Measurements from ENCODE around the gene FAN1. TPM values are rescaled to one million over a fixed set of nuclear protein-coding genes. Genes with fewer than 3 reads are reported as not detected.
A peak's percentile ranks its signal among the peaks of the same experiment; 100 is the strongest.

The FAN1 gene
- polyA plus RNA-seq, 1 of the 3 experiments (the other 2 are of a cell fraction), result 5.7 TPM

DNA sequence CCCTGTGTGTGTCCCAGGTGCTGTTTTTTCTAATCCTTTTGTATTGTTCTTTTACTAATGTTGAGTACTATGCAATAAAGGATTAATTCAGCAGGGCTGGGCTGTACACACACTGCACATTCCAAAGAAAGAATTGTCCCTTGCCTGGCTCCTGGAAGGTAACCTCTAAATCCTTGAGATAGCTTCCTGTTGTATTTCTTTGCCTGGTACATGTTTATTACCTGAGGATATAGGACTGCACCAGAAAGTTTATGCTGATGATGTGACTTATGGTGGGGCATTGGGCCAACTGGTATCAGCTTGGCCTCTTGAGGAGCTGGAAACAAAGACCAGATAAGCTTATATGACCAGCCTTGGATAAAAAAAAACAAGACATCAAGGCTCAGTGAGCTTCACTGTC lies 26.6 kb upstream of the FAN1 start:
- no peaks in the 10 kb centered on the region for H3K9me3 ChIP-seq
- ChIA-PET CTCF (interaction anchor here (0.7 to 0.8 kb wide), 2 partner anchors 18 to 252 kb away, joined by 3 to 6 read pairs; no protein-coding TSS in a partner anchor), POLR2A (no interaction called here)
- H3K27ac ChIP-seq (ENCODE audit: low read depth in 2 of 2, low read length in 1 of 2), result no peak overlapping the region
- TF ChIP-seq NFIC (IDR thresholded peaks at IDR 0.05; ENCODE audit: borderline replicate concordance) (no peak), CHD2 (IDR thresholded peaks at IDR 0.05; ENCODE audit: low read length, partially characterized antibody) (no peak), YY1 (IDR thresholded peaks at IDR 0.05; ENCODE audit: low read depth) (no peak), EP300 (IDR thresholded peaks at IDR 0.05; ENCODE audit: borderline replicate concordance in 1 of 2, low read depth in 1 of 2, low read length in 1 of 2) (no peak), SMC3 (IDR thresholded peaks at IDR 0.05; ENCODE audit: low read depth, low read length) (no peak), RAD21 (IDR thresholded peaks at IDR 0.05; ENCODE audit: low read length) (no peak)
- TF ChIP-seq, protein P1, sequence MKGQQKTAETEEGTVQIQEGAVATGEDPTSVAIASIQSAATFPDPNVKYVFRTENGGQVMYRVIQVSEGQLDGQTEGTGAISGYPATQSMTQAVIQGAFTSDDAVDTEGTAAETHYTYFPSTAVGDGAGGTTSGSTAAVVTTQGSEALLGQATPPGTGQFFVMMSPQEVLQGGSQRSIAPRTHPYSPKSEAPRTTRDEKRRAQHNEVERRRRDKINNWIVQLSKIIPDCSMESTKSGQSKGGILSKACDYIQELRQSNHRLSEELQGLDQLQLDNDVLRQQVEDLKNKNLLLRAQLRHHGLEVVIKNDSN (IDR thresholded peaks at IDR 0.05; ENCODE audit: borderline replicate concordance, low read depth), result no peak
- H3K79me2 ChIP-seq (ENCODE audit: insufficient read depth), result no peaks in the 10 kb centered on the region
- H3K4me2 ChIP-seq, result no peak overlapping the region
- no peak overlapping the region for H3K4me3 ChIP-seq (ENCODE audit: low read depth in 2 of 2, low read length in 1 of 2)
- no peaks in the 10 kb centered on the region for H3K4me1 ChIP-seq (ENCODE audit: control insufficient read depth in 1 of 2, insufficient read depth in 2 of 2, low read depth in 1 of 2, low read length in 1 of 2)
- no peak overlapping the region for H2AFZ ChIP-seq (ENCODE audit: low read depth)
- no peaks in the 10 kb centered on the region for H3K27me3 ChIP-seq (ENCODE audit: insufficient read depth)
- no peaks in the 10 kb centered on the region for H3F3A ChIP-seq (replicated peaks; ENCODE audit: insufficient read depth)
- no peaks in the 10 kb centered on the region for H4K20me1 ChIP-seq (ENCODE audit: insufficient read depth)
- no peak for DNase-seq
- H3K36me3 ChIP-seq (replicated peaks in 1 of 2; ENCODE audit: control insufficient read depth in 1 of 2, insufficient read depth in 2 of 2, low read length in 1 of 2), result no peaks in the 10 kb centered on the region
- H3K9ac ChIP-seq, result no peak overlapping the region
- H3K9me2 ChIP-seq, result no peaks in the 10 kb centered on the region

DNA sequence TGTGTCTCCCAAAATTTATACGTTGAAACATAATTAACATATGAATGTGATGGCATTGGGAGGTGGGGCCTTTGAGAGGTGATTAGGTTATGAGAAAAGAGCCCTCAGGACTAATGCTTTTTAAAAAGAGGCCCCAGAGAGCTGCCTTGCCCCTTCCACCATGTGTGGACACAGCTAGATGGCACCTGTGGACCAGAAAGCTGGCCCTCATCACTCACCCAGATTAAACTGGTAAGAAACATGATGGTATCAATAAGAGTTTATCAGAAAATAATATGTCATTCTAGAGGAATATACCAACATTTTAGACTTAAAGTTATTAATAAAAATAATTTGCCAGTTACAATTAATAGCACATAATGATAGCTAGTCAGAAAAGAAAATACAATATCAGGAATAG lies 25.2 kb upstream of the FAN1 start:
- Histone ChIP-seq H3K27ac (ENCODE audit: low read depth in 2 of 2, low read length in 1 of 2) (no peak overlapping the region), H3K4me3 (ENCODE audit: low read depth in 2 of 2, low read length in 1 of 2) (no peak overlapping the region), H3K27me3 (ENCODE audit: insufficient read depth) (no peaks in the 10 kb centered on the region), H3F3A (replicated peaks; ENCODE audit: insufficient read depth) (no peaks in the 10 kb centered on the region), H4K20me1 (ENCODE audit: insufficient read depth) (no peaks in the 10 kb centered on the region), H3K36me3 (replicated peaks in 1 of 2; ENCODE audit: control insufficient read depth in 1 of 2, insufficient read depth in 2 of 2, low read length in 1 of 2) (no peaks in the 10 kb centered on the region), H2AFZ (ENCODE audit: low read depth) (no peak overlapping the region), H3K79me2 (ENCODE audit: insufficient read depth) (no peaks in the 10 kb centered on the region), H3K4me2 (no peak overlapping the region), H3K4me1 (ENCODE audit: control insufficient read depth in 1 of 2, insufficient read depth in 2 of 2, low read depth in 1 of 2, low read length in 1 of 2) (no peaks in the 10 kb centered on the region), H3K9me2 (no peaks in the 10 kb centered on the region), H3K9ac (no peak overlapping the region), H3K9me3 (no peaks in the 10 kb centered on the region)
- no peak for DNase-seq
- 74% methylated on average over 1 of the region's 1 CpG for WGBS (ENCODE audit: low lambda C conversion rate)
- ChIA-PET POLR2A (no interaction called here), CTCF (interaction anchor here (1.1 to 1.5 kb wide), 4 partner anchors 12 to 251 kb away, joined by 3 to 4 read pairs (median 4); partner anchors contain the start of gene FAN1)
- no peak for TF ChIP-seq RXRA (IDR thresholded peaks at IDR 0.05; ENCODE audit: borderline replicate concordance, low read depth)
- TF ChIP-seq NRF1 (IDR thresholded peaks at IDR 0.05; ENCODE audit: low read depth, low read length), result no peak
- peak; percentile 16; the same call in 1 of the 2 replicates for TF ChIP-seq RAD21 (IDR thresholded peaks at IDR 0.05; ENCODE audit: low read length)
- TF ChIP-seq SMC3 (IDR thresholded peaks at IDR 0.05; ENCODE audit: low read depth, low read length), result no peak
- TF ChIP-seq, protein P2, sequence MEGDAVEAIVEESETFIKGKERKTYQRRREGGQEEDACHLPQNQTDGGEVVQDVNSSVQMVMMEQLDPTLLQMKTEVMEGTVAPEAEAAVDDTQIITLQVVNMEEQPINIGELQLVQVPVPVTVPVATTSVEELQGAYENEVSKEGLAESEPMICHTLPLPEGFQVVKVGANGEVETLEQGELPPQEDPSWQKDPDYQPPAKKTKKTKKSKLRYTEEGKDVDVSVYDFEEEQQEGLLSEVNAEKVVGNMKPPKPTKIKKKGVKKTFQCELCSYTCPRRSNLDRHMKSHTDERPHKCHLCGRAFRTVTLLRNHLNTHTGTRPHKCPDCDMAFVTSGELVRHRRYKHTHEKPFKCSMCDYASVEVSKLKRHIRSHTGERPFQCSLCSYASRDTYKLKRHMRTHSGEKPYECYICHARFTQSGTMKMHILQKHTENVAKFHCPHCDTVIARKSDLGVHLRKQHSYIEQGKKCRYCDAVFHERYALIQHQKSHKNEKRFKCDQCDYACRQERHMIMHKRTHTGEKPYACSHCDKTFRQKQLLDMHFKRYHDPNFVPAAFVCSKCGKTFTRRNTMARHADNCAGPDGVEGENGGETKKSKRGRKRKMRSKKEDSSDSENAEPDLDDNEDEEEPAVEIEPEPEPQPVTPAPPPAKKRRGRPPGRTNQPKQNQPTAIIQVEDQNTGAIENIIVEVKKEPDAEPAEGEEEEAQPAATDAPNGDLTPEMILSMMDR (IDR thresholded peaks at IDR 0.05), result no peak
- TF ChIP-seq FOXM1 (IDR thresholded peaks at IDR 0.05; ENCODE audit: low read depth), result no peak
